Inflammatory macrophage treated with lipopolysaccharide for 4 hours (primary cell): ENCODE measurements around the gene UBXN2A.
"Not testable (repeated sequence)": the region's sequence is repeated elsewhere in the genome, so short reads cannot be mapped to it uniquely, and the experiment has no call there.

Experiments
- DNase-seq: peaks from one replicate; pipeline ENCODE4 v3.0.0-alpha.2; 2020

The UBXN2A gene

GRCh38 chr2:24014902-24015301, 74.6 kb downstream of the UBXN2A start:
- not testable (repeated sequence) for DNase-seq

DNA sequence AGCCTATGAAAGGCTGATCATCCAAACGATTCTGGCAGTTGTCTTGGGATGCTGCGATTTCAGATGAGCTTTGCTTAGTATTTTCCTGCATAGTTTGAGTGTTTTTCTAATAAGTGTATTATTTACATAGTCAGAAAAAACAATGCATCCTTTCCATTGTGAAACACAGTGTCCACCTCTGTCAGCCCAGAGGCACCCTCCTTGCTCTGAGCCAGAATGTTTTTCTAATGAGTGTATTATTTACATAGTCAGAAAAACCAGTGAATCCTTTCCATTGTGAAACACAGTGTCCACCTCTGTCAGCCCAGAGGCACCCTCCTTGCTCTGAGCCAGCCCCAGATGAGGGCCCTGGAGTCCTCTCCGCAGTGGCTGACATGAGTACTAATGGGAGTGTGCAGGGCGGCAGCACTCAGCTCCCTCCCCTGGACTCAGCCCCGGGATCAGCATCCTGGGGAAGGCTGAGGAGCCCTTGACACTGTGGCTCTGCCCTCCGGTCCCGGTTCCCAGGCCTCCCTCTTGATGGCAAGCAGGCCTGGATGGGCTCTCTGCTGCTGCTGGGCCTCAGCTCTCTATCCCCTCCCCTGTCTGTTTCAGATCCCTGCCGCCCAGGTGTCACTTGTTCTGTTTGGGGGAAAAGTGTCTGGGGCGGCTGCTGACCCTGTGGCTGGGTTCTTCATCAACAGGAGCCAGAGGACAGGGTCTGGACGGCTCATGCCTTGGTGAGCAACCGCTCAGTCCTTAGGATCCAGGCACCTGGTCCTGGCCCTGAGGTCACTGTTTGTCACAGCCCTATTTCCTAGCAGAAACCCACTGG, 75.5 kb downstream of the UBXN2A start:
- no peak for DNase-seq

DNA sequence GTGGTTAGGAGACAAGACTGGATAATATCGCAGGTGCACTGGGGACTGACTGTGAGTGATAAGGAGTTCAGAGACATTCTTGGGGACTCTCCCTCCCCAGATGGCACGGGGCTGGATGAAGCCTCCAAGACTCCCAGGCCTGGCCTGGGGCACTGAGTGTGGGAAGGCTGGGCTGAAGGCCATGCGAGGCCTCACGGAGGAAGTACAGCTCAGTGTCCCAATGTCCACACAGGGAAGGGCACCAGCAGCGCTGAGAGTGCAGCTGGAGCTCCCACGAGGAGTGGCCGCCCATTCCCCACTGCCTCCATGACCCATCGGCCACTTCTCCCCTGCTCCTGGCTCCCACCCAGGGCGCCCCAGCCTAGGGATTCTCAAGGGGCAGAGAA, 76.1 kb downstream of the UBXN2A start:
- DNase-seq, result no peak

- no peak for DNase-seq
Measured at GRCh38 chr2:24016853-24017703, 76.8 kb downstream of the UBXN2A start.

DNA sequence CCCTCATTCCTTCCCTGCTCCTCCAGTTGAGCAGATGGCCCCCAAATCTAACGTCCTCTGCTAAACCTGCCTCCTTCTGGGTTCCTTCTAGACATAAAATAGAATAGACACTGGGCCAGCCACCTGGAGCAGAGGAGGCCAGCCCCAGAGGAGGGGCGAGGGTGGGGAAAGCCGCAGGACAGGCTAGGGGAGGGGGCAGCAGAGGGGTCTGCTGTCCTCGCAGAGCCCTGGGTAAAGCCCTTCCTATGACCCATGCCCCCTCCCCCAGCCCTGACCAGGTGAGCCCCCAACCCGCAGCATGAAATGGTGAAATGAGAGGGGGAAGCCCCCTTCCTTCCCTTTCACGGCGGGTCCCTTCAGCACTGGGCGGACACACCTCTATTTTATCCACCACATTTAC, 77.4 kb downstream of the UBXN2A start:
- DNase-seq, result no peak

DNA sequence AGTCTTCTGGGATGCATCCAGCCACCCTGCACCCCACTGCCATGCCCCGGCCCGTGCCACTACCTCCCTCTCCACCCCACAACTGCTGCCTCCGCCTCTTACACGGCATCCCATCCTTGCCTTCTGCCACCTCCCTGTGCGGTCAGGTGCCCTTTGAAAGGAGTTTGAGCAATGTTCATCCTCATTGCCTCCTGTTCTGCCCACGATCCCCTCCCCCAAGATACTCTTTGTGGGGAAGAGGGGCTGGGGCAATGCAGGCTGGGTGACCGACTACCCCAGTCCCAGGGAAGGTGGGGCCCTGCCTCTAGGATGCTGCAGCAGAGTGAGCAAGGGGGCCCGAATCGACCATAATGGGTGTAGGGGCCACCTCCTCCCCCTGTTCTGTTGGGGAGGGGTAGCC, 78.0 kb downstream of the UBXN2A start:
- no peak for DNase-seq

DNA sequence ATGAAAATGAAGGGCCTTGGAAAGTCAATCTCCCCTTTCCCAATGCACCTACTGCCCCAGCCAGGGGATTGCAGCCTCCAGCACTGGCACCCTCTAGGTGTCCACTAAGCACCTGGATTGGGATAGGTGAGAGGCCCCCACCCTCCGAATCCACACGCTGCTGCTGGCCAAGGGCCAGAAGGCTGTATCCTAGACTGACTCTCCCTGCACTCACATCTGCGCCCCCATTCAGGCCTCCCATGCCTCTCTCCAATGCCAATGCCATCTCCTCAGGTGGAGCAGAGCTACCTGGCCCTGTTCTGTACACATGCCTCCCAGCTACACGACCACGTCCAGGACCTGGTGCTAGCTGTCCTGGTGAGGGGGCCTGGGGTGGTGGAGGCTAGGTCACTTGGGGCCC, 79.5 kb downstream of the UBXN2A start:
- no peak for DNase-seq

GRCh38 chr2:24020244-24020643, 80.0 kb downstream of the UBXN2A start:
- DNase-seq, result no peak

DNA sequence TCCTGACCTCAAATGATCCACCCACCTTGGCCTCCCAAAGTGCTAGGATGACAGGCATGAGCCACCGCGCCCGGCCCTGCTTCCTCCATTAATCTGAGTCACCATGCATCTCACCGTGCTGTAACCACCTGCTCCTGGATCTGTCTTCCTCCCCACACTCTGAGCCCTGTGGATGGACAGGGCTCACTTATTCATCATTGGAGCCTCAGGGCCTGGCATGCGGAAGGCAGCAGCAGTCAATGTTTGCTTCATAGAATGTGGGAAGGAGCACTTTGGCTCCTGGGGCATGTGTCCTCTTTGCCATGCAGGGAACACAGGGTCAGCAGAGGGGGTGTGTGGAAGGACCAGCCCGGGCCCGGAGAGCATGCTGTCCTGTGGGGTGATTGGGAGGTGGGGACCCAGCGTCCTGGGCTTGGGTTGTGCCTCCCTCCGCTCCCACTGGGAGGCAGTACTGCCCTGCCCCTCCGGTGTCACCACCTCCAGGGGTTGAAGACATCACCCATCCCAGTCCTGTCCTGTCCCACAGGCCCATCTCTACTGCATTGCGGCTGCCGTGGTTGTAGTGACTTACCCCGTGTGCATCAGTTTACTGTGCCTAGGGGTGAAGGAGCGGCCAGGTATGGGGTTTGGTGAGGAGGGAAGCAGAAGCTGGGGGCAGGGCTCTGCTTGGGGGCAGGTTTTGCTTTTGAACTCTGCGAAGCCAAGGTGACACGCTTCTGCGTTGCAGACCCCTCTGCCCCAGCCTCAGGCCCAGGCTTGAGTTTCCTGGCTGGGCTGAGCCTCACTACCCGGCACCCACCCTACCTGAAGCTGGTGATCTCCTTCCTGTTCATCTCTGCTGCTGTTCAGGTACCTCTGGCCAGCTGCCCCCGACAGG, 81.1 kb downstream of the UBXN2A start:
- no peak for DNase-seq

GRCh38 chr2:24022324-24022974, 82.2 kb downstream of the UBXN2A start:
- no peak for DNase-seq

- DNase-seq, result no peak
Measured at GRCh38 chr2:24022975-24023575, 82.8 kb downstream of the UBXN2A start.

GRCh38 chr2:24024018-24024417, 83.8 kb downstream of the UBXN2A start:
- no peak for DNase-seq

GRCh38 chr2:24024996-24025663, 84.9 kb downstream of the UBXN2A start:
- DNase-seq, result no peak

GRCh38 chr2:24026233-24026632, 86.0 kb downstream of the UBXN2A start:
- DNase-seq, result no peak

DNA sequence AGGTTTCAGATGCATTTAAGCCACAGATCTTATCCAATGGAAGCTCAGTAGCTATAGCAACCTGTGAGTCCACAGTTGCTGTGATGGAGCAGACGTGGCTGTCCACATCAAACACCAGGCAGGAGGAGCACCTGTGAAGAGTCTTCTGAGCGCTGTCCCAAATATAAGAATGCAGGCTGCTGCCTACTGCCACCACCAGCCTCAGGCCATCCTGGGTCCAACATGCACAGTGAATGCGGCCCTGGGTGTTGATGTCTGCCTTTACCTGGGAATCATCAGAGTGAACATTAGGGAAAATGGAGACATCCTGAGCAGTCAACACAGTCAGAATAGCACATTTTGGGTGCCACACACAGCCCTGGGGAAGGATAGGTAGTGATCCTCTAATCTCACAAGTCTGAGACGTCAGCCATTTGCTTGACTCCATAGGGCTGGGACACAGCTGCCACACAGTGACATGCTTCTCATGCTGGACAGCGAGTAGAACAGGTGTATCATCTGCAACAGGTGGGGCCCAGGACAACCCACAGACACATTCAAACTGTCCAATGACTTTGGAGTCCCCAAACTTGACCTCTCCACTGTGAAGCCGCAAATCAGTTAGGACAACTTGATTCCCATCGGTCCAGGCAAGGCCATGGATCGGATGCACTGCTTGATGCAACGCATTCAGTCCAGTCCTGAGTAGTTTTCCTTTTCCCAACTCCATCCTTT, 98.7 kb downstream of the UBXN2A start:
- DNase-seq, result no peak

DNA sequence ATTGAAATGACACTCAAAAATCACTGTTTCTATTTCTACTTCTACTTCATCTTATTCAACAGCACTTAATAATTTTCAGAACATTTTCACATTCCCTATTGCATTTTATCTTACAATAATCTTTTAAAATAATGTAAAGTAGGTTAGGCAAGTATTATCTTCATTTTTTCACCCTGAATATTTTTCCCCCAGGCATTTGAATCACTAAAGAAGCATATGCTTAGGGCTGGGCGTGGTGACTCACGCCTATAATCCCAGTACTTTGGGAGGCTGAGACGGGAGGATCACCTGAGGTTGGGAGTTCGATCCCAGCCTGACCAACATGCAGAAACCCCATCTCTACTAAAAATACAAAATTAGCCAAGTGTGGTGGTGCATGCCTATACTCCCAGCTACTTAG, 100.2 kb downstream of the UBXN2A start:
- DNase-seq, result no peak

- not testable (repeated sequence) for DNase-seq
Measured at GRCh38 chr2:24043133-24043532, 102.9 kb downstream of the UBXN2A start.

DNA sequence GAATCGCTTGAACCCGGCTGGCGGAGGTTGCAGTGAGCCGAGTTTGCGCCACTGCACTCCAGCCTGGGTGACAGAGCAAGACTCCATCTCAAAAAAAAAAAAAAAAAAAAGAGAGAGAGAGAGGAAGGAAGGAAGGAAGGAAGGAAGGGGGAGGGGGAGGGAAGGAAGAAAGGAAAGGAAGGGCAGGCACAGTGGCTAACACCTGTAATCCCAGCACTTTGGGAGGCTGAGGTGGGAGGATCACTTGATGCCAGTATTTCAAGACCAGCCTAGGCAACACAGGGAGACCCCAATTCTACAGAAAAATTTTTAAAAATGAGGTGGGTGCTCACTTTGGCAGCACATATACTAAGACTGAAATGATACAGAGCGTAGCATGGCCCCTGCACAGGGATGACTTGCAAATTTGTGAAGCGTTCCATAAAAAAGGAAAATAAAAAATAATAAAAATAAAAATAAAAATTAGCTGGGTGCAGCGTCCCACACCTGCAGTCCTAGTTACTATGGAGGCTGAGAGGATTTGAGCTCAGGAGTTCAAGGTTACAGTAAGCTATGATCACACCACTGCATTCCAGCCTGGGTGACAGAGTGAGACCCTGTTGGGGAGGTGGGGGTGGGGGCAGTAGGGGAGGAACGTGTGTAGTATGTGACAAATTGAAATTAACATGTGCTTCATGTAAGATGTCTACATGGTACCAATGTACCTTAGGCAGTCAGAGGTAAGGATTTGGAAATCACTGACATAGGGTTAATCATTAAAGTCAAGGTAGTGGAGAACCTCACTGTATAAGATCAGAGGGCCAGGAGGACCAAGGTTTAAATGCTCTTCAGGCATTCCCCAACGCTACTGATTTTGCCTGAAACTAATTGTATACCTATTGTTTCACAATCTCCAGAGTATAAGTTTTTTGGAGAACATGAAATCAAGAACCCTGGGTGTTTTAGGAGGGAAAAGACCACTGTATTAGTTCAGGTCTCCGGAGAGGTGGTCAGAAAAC, 105.5 kb downstream of the UBXN2A start:
- DNase-seq, result no peak

DNA sequence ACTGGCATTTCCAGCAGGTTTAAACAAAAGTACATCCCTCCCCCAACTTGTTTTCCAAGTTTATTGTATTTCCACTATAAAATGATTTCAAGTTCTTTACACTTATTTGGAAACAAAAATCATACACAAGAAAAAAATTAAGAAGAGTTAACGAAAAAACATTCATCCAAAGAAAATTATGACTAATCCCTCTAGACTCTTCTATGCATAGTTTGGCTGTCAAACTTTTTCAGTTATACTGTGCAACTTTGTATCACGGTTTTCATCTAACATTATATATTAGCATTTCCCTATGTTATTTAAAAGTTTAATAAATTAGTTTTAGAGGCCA, 106.3 kb downstream of the UBXN2A start:
- no peak for DNase-seq
